Activated CD8-positive, alpha-beta memory T cell treated with anti-CD3 and anti-CD28 coated beads, Interleukin-2, amount 50 U/mL, for 1 hour (primary cell): ENCODE measurements around the gene MGAT4B.
"Not testable (repeated sequence)": the region's sequence is repeated elsewhere in the genome, so short reads cannot be mapped to it uniquely, and the experiment has no call there.

Source experiments
- DNase-seq: peaks from one replicate; pipeline ENCODE4 v3.0.0-alpha.2; 2020; ENCODE audit errors: extremely low read depth

MGAT4B gene

DNA sequence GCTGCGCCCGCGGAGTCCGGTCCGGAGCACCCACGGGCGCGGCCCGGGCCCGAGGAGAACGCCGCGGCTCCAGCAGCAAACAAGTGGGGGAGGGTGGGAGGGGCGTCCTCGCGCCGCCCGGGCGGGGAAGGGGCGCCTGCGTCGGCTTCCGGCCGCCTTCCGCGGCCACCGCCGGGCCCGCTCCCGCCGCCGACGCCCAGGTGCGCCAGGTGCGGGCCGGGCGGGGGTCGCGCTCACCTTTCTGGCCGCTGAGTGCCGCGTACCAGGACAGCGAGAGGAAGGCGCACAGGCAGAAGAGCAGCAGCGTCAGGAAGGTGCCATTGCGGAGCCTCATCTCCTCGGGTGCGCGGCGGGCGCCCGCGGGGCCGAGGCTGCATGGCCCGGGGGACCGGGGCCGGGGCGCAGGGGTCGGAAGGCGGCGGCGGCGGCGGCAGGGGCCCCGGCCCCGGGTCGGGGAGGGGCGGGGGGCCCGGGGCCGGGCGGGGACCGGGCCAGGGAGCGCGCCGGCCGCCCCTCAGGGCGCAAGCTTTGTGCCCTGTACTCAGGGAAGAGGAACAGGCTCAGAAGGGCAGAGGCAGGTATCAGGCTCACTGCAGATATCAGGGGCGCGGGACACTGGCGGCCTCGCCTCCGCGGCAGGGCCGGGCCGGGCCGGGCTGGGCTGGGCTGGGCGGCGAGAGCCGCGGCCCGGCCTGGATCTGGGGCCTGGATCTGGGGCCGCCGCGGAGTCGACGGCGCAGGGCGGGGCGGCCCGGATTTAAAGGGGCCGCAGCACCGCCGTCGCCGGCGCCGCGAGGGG is at the start of gene MGAT4B:
Gene MGAT4B (minus strand): TSS at position 617 of the 799 bp plus-strand sequence. CDS start 283 bp downstream, at position 334.
- no peak for DNase-seq

- DNase-seq = no peak
These were observed 47.7 kb upstream of the MGAT4B start for GRCh38 chr5:179854356-179854755.

DNA sequence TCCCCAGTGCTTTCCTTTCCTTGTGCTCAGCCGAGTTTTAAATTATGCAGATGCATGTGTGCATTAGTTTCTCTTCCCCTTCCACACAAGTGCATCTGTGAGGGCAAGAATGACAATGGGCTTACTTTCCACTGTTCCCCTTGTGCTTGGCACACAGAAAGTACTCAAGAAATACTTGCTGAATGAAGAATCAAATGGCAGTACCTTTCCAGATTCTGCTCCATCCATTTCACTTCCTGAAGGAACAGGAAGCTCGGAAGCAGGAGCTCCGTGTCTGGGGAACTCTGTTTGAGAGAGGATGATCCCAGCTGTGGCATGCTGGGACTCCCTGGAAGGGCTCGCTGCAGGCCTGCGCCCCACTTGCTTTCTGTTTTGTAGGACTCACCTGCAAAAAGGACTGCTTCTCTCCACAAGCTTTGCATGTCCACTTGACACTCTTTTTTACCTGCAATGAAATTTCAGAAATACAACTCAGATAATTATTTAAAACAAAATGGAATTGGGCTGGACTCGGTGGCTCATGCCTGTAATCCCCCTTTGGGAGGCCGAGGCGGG is 46.4 kb upstream of the MGAT4B start:
- DNase-seq = no peak

GRCh38 chr5:179841621-179842020 is 35.0 kb upstream of the MGAT4B start:
- DNase-seq = no peak

- DNase-seq = no peak
These were observed 34.1 kb upstream of the MGAT4B start for GRCh38 chr5:179840766-179841165.

DNA sequence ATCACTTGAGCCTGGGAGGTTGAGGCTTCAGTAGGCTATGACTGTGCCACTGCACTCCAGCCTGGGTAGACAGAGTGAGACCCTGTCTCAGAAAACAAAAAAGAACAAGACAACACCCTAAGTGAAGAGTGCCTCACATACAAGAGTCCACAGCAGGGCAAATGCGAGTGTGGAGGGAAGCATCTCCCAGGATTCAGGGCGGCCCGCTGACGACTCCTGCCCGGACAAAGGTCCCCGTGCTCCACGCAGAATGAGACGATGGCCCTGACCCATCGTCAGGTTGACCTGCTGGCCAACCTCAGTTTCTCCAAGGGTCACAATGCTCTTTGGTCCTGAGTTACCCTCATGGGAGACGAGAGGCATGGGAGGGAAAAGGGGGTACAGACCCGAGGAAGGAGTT is 33.7 kb upstream of the MGAT4B start:
- DNase-seq = no peak

DNA sequence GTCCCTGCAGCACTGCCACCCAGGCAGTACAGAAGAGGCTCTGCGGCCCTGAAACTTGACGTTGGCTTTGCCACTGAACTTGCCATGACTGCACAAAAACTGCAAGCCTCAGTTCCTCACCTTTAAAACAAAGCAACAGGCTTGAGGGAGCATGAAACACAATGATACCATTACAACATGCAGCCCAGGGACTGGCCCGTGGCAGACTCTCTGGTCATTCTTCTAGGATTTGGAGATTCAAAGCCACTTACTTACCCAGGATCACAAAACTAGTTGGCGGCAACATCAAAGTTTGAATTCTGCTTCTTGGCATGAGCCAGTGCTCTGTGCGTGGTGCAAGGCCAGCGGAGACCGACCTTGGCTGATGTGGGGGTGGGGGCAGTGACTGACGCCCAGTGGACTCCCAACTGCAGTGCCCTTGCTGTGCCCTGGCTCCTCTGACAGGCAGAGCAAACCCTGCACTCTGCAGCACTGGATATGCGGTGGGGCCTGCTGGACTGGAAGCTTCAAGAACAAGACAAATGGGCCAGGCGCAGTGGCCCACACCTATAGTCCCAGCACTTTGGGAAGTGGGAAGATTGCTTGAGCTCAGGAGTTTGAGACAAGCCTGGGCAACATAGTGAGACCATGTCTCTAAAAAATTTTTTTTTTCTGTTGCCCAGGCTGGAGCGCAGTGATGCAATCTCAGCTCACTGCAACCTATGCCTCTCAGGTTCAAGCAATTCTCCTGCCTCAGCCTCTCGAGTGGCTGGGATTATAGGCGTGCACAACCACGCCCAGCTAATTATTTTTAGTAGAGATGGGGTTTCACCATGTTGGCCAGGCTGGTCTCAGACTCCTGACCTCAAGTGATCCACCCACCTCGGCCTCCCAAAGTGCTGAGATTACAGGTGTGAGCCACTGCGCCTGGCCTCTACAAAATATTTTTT is 32.9 kb upstream of the MGAT4B start:
- no peak for DNase-seq

DNA sequence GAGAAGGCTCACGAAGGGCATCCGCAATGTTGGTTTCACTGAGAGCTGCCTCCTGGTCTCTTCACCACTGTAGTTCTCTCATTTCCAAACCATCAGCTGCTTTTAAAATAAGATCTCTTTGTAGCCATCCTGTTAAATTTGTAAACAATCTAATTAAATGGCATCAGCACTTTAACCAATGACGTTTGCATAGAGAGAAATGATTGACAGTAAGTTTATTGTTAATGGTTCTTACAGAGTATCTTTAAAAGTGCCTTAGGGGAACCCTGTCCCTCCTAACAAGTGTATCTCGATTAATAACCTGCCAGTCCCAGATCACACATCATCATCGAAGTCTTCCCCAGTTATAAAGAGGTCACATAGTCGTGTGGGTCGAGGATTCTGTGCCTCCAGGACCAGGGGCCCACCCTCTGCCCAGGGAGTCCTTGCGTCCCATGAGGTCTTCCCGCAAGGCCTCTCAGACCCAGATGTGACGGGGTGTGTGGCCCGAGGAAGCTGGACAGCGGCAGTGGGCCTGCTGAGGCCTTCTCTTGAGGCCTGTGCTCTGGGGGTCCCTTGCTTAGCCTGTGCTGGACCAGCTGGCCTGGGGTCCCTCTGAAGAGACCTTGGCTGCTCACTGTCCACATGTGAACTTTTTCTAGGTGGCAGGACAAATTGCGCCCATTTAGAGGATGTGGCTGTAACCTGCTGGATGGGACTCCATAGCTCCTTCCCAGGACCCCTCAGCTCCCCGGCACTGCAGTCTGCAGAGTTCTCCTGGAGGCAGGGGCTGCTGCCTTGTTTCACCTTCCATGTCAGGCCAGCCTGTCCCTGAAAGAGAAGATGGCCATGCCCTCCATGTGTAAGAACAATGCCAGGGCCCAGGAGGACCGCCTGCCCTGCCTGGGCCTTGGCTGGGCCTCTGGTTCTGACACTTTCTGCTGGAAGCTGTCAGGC is 30.7 kb upstream of the MGAT4B start:
- no peak for DNase-seq

GRCh38 chr5:179836225-179837019 is 29.8 kb upstream of the MGAT4B start:
- DNase-seq = no peak

DNA sequence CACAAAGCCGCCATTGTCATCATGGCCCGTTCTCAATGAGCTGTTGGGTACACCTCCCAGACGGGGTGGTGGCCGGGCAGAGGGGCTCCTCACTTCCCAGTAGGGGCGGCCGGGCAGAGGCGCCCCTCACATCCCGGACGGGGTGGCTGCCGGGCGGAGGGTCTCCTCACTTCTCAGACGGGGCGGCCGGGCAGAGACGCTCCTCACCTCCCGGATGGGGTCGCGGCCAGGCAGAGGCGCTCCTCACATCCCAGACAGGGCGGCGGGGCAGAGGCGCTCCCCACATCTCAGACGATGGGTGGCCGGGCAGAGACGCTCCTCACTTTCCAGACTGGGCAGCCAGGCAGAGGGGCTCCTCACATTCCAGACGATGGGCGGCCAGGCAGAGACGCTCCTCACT is 28.2 kb upstream of the MGAT4B start:
- DNase-seq = not testable (repeated sequence)

DNA sequence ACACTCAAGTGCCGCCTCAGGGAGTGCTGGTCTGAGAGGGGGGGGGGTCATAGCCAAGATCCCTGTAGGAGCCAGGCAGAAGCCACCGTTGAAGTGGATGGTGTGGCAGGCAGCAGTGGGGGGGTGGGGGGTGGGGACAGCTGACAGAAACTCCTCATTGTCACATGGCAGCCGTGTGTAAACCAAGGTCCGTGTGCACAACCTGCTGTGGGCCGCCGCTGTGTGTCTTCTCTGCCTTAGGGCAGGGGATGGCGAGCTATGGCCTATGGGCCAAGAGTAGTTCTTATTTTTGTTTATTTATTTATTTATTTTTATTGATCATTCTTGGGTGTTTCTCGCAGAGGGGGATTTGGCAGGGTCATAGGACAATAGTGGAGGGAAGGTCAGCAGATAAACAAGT is 27.5 kb upstream of the MGAT4B start:
- DNase-seq = no peak

- DNase-seq = no peak
These were observed 27.0 kb upstream of the MGAT4B start for GRCh38 chr5:179833709-179834070.

DNA sequence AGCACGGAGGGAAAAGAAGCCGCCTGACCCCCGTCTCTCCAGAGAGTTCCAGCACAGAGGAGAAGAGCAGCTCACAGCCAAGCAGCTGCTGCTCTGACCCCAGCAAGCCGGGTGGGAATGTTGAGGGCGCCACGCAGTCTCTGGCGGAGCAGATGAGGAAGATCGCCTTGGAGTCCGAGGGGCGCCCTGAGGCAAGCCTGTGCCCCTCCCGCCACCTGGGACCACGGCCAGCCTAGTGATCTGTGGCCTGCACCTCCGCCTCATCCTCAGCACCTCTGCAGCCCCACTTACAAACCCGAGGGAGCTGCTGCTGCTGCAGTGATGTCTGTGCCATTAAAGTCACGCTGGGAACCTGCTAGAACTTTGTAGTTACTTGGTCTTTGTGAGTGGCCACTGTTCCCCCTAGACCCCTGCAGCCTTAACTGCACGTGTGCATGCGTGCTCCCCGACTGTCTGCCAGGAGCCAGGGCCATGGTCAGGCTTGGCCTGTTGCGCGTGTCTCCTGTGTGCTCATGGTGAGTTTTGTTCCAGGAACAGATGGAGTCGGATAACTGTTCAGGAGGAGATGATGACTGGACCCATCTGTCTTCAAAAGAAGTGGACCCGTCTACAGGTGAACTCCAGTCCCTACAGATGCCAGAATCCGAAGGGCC is 26.5 kb upstream of the MGAT4B start:
- no peak for DNase-seq

GRCh38 chr5:179832039-179832745 is 25.5 kb upstream of the MGAT4B start:
- no peak for DNase-seq

GRCh38 chr5:179830818-179831468 is 24.3 kb upstream of the MGAT4B start:
- no peak for DNase-seq

DNA sequence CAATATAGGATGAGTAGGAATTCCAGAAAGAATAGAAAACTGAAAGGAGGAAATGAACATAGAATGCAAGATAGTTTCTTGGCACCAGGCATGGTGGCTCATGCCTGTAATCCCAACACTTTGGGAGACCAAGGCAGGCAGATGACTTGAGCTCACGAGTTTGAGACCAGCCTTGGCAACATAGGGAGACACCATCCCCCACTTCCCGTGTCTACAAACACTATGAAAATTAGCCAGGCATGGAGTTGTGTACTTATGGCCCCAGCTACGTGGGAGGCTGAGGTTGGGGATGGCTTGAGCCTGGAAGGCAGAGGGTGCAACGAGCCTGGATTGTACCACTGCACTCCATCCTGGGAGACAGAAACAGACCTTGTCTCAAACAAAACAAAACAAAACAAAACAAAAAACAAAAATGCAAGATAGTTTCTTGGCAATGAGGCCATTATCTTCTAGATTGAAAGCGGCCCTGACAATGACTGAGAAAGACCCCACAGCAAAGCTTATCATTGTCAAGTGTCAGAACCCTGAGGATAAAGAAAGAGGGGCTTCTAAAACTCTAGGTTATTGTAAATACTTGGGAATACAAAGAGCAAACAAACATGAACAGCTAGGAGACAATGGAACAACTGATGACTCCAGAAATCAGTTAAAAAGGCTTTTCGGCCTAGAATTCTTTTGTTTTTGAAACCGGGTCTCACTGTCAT is 23.2 kb upstream of the MGAT4B start:
- DNase-seq = no peak

- DNase-seq = no peak
These were observed 22.2 kb upstream of the MGAT4B start for GRCh38 chr5:179828756-179829421.

DNA sequence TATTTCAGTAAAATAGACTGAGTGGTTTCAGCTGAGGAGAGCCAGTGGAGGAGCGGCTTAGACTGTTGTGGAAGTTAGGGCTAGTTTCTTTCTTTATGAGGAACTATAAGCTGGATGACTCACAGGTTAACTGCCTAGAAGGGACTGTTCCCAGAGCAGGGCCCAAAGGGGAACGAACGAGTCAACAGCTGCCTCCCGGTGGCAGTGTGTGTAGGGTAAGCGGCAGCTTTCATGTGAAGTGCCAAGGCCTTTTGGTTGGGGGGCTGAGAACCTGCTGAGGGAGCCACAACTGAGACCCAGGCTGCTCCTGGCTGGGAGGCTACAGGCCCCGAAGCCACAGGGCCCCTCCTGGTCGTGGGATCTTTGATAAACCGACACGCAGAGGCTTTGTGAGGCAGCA is 21.0 kb upstream of the MGAT4B start:
- no peak for DNase-seq
